Measurements from ENCODE around the gene ZBTB9.
"Not testable (repeated sequence)": the region's sequence is repeated elsewhere in the genome, so short reads cannot be mapped to it uniquely, and the experiment has no call there.

Gene ZBTB9

GRCh38 chr6:33469661-33470060 lies 15.3 kb downstream of the ZBTB9 start:
- DNase-seq, result no peak

- DNase-seq, result no peak
These were observed 23.5 kb downstream of the ZBTB9 start for GRCh38 chr6:33477864-33478263.

GRCh38 chr6:33481192-33481591 lies 26.8 kb downstream of the ZBTB9 start:
- DNase-seq, result no peak

GRCh38 chr6:33482620-33483019 lies 28.2 kb downstream of the ZBTB9 start:
- DNase-seq, result not testable (repeated sequence)

- DNase-seq, result no peak
These were observed 29.3 kb downstream of the ZBTB9 start for GRCh38 chr6:33483678-33484077.

GRCh38 chr6:33484673-33485262 lies 30.4 kb downstream of the ZBTB9 start:
- not testable (repeated sequence) for DNase-seq

- not testable (repeated sequence) for DNase-seq
These were observed 31.3 kb downstream of the ZBTB9 start for GRCh38 chr6:33485680-33486079.

- DNase-seq, result no peak
These were observed 34.0 kb downstream of the ZBTB9 start for GRCh38 chr6:33488339-33488738.

GRCh38 chr6:33490198-33490597 lies 35.8 kb downstream of the ZBTB9 start:
- DNase-seq, result no peak

GRCh38 chr6:33490621-33491020 lies 36.2 kb downstream of the ZBTB9 start:
- DNase-seq, result no peak

- DNase-seq, result no peak
These were observed 37.7 kb downstream of the ZBTB9 start for GRCh38 chr6:33492093-33492492.

- DNase-seq, result no peak
These were observed 42.8 kb downstream of the ZBTB9 start for GRCh38 chr6:33497157-33497556.

GRCh38 chr6:33502486-33502885 lies 48.1 kb downstream of the ZBTB9 start:
- no peak for DNase-seq

GRCh38 chr6:33504486-33504885 lies 50.1 kb downstream of the ZBTB9 start:
- no peak for DNase-seq

- DNase-seq, result no peak
These were observed 51.4 kb downstream of the ZBTB9 start for GRCh38 chr6:33505548-33506370.
